ENCODE results near the gene SBK3.

GRCh38 chr19:55526216-55527196 lies 18.8 kb downstream of the SBK3 start:
- no peak for TF ChIP-seq POLR2AphosphoS5 (IDR thresholded peaks at IDR 0.05)
- TF ChIP-seq CTCF (IDR thresholded peaks at IDR 0.05), result no peak
- no peak for TF ChIP-seq POLR2A (IDR thresholded peaks at IDR 0.05)
- no peak for TF ChIP-seq EP300 (IDR thresholded peaks at IDR 0.05)

All from gastroesophageal sphincter (tissue), 3 donors.